ENCODE measurements around the gene PIP4K2A.
A peak's percentile ranks its signal among the peaks of the same experiment; 100 is the strongest.

The PIP4K2A gene

GRCh38 chr10:22714479-22715289 lies at the start of gene PIP4K2A:
PIP4K2A (minus strand) TSS chr10:22714578; CDS start chr10:22714326, 252 bp downstream.
- no peak for TF ChIP-seq CTCF (IDR thresholded peaks at IDR 0.05; ENCODE audit: low read depth, low read length)
- TF ChIP-seq EZH2phosphoT487 (IDR thresholded peaks at IDR 0.05; ENCODE audit: low read depth): no peak
- peak within 1 kb of the TSS; percentile 81; the same call in 1 of the 2 replicates for H2AFZ ChIP-seq (ENCODE audit: low read depth, low read length)
- H3K9ac ChIP-seq (ENCODE audit: low read length): peak within 1 kb of the TSS; percentile 88
- H3K27ac ChIP-seq (ENCODE audit: low read length): peak within 1 kb of the TSS; percentile 46
- H3K4me3 ChIP-seq (ENCODE audit: low read length): peak within 1 kb of the TSS; percentile 99
- no peaks in the 10 kb centered on the region for H3K36me3 ChIP-seq (replicated peaks; ENCODE audit: low read depth, low read length)
- H3K27me3 ChIP-seq (ENCODE audit: low read depth, low read length): peaks cover 31% of the 10 kb centered on the region
- H3K9me3 ChIP-seq (ENCODE audit: insufficient read depth, low read length): no peaks in the 10 kb centered on the region
- H3K4me2 ChIP-seq (ENCODE audit: low read length): peak within 1 kb of the TSS; percentile 99
- peaks cover 32% of the 10 kb centered on the region for H4K20me1 ChIP-seq (ENCODE audit: insufficient read depth, low read length)
- peaks cover 44% of the 10 kb centered on the region for H3K79me2 ChIP-seq (ENCODE audit: low read length)
- H3K4me1 ChIP-seq (ENCODE audit: low read length): peaks cover 32% of the 10 kb centered on the region

- no peak overlapping the region for H3K27ac ChIP-seq (ENCODE audit: low read length)
- H3K79me2 ChIP-seq (ENCODE audit: low read length): no peaks in the 10 kb centered on the region
- no peak overlapping the region for H2AFZ ChIP-seq (ENCODE audit: low read depth, low read length)
- H3K36me3 ChIP-seq (replicated peaks; ENCODE audit: low read depth, low read length): no peaks in the 10 kb centered on the region
- peaks cover 12% of the 10 kb centered on the region for H3K4me1 ChIP-seq (ENCODE audit: low read length)
- H3K9me3 ChIP-seq (ENCODE audit: insufficient read depth, low read length): no peaks in the 10 kb centered on the region
- H4K20me1 ChIP-seq (ENCODE audit: insufficient read depth, low read length): no peaks in the 10 kb centered on the region
- TF ChIP-seq EZH2phosphoT487 (IDR thresholded peaks at IDR 0.05; ENCODE audit: low read depth) (no peak), CTCF (IDR thresholded peaks at IDR 0.05; ENCODE audit: low read depth, low read length) (no peak)
- no peaks in the 10 kb centered on the region for H3K27me3 ChIP-seq (ENCODE audit: low read depth, low read length)
- H3K4me2 ChIP-seq (ENCODE audit: low read length): no peak overlapping the region
- no peak overlapping the region for H3K4me3 ChIP-seq (ENCODE audit: low read length)
- no peak overlapping the region for H3K9ac ChIP-seq (ENCODE audit: low read length)
These were observed 47.3 kb upstream of the PIP4K2A start for GRCh38 chr10:22761569-22762220.

GRCh38 chr10:22760025-22760424 lies 45.6 kb upstream of the PIP4K2A start:
- H3K27me3 ChIP-seq (ENCODE audit: low read depth, low read length): no peaks in the 10 kb centered on the region
- no peaks in the 10 kb centered on the region for H3K9me3 ChIP-seq (ENCODE audit: insufficient read depth, low read length)
- TF ChIP-seq EZH2phosphoT487 (IDR thresholded peaks at IDR 0.05; ENCODE audit: low read depth) (no peak), CTCF (IDR thresholded peaks at IDR 0.05; ENCODE audit: low read depth, low read length) (no peak)
- H3K4me1 ChIP-seq (ENCODE audit: low read length): no peaks in the 10 kb centered on the region
- H3K9ac ChIP-seq (ENCODE audit: low read length): no peak overlapping the region
- no peak overlapping the region for H3K4me3 ChIP-seq (ENCODE audit: low read length)
- no peaks in the 10 kb centered on the region for H4K20me1 ChIP-seq (ENCODE audit: insufficient read depth, low read length)
- H3K79me2 ChIP-seq (ENCODE audit: low read length): no peaks in the 10 kb centered on the region
- H3K4me2 ChIP-seq (ENCODE audit: low read length): no peak overlapping the region
- no peak overlapping the region for H2AFZ ChIP-seq (ENCODE audit: low read depth, low read length)
- H3K36me3 ChIP-seq (replicated peaks; ENCODE audit: low read depth, low read length): no peaks in the 10 kb centered on the region
- no peak overlapping the region for H3K27ac ChIP-seq (ENCODE audit: low read length)

- no peaks in the 10 kb centered on the region for H3K4me1 ChIP-seq (ENCODE audit: low read length)
- H3K27ac ChIP-seq (ENCODE audit: low read length): no peak overlapping the region
- no peaks in the 10 kb centered on the region for H3K36me3 ChIP-seq (replicated peaks; ENCODE audit: low read depth, low read length)
- H2AFZ ChIP-seq (ENCODE audit: low read depth, low read length): no peak overlapping the region
- no peak overlapping the region for H3K4me2 ChIP-seq (ENCODE audit: low read length)
- H3K9ac ChIP-seq (ENCODE audit: low read length): no peak overlapping the region
- no peaks in the 10 kb centered on the region for H3K27me3 ChIP-seq (ENCODE audit: low read depth, low read length)
- no peaks in the 10 kb centered on the region for H4K20me1 ChIP-seq (ENCODE audit: insufficient read depth, low read length)
- H3K4me3 ChIP-seq (ENCODE audit: low read length): no peak overlapping the region
- TF ChIP-seq EZH2phosphoT487 (IDR thresholded peaks at IDR 0.05; ENCODE audit: low read depth) (no peak), CTCF (IDR thresholded peaks at IDR 0.05; ENCODE audit: low read depth, low read length) (no peak)
- no peaks in the 10 kb centered on the region for H3K79me2 ChIP-seq (ENCODE audit: low read length)
- no peaks in the 10 kb centered on the region for H3K9me3 ChIP-seq (ENCODE audit: insufficient read depth, low read length)
These were observed 44.5 kb upstream of the PIP4K2A start for GRCh38 chr10:22758867-22759266.
